ENCODE measurements around the gene CUL9.

Gene CUL9

DNA sequence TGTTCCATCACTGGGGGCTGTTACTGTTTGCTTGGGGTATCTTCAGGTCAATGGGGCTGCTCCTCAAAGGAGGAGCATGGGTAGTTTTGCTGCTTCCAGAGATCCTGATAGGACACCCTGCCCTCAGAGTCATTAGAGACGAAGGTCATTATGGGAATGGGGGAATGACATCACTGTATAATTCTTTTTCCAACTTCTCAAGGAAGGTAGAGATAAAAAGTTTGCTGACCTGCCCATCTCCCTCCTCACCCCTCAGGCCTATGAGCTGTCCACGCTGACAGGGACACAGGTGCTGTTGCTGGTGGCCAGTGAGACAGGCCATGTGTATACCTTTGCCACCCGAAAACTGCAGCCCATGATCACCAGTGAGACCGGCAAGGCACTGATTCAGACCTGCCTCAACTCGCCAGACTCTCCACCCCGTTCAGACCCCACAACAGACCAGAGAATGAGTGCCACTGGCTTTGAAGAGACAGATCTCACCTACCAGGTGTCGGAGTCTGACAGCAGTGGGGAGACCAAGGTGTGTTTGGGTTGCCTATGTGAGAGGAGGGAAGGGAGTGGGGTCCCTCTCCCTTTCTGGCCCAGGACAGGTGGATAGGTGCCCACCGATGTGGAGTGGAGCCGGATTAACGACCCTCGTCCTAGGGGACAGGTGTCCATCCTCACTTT lies 8.3 kb upstream of the CUL9 start:
- DNase-seq, result no peak

DNA sequence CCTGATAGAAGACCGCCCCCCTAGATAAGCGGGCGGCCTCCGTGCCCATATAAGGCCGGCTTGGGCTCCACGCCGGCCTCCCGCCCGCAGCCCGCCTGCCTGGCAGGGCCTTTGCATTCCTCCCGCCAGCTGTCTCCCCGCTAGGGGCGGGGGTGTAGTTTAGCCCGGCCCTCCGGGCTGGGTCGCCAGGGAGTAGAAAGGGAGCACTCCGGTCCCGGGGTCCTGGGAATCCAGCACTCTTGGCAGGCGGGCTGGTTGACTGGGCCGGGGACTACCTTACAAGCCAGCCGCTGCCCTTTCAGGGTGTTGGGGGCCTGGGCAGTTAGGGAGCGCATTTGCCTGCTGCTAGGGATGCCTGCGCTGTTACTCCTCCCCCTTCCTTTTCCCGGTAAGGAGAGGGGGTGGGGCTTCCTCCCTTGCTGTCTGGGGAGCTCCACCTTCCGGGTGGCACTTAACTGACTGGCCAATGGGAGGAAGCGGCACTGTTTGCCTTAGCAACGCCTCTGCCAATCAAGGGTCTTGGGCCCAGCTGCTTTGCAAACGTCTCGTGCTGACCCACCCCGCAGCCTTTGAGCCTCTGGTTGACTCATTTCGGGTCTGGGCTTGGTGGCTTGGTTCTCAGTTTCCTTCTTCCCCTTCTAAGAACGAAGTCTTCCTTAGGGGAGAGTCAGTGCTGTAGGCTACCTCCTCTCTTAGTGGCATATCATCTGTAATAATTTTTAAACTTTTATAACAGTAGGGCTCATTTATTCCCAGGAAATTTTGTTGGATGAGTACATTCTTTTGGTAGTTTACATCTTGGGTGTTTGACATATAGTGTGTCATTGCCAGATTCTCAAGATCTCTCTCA lies 7.5 kb upstream of the CUL9 start:
- no peak for DNase-seq

DNA sequence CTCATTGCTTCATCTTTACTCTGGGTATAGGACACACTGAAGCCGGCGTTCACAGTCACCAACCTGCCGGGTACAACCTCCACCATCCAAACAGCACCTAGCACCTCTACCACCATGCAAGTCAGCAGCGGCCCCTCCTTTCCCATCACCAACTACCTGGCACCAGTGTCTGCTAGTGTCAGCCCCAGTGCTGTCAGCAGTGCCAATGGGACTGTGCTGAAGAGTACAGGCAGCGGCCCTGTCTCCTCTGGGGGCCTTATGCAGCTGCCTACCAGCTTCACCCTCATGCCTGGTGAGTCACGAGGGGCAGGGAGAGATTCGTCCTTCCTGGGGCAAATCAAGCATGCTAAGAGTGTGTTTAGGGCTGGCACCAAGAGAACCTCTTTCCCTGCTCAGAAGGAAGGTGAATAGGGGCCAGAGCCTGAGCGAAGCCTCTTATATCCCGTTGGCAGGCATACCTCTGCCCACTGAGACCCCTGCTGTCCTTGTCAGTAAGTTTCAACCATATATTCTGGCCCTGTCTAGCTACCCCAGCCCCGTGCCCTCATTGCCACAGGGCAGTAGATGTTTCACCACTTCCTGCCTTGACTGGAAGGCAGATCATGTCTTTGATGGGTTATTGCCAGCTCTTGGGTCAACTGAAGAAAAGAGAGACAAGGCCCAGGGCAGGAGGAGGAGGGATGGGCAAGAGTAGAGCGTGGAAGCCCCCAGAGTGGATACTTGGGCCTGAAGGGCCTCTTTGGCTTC lies 6.1 kb upstream of the CUL9 start:
- no peak for DNase-seq

DNA sequence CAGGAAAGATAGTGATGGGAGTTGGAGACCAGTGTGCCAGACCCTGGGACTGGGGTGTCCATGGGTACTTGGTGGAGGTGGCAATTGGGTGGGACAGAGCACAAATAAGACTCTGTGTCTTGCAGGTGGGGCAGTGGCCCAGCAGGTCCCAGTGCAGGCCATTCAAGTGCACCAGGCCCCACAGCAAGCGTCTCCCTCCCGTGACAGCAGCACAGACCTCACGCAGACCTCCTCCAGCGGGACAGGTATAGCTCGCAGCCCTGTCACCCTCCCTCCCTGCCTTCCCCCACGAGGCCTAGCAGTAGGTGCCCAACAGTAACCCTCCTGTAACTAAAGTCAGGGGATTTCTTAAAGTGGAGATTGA lies 5.6 kb upstream of the CUL9 start:
- no peak for DNase-seq

DNA sequence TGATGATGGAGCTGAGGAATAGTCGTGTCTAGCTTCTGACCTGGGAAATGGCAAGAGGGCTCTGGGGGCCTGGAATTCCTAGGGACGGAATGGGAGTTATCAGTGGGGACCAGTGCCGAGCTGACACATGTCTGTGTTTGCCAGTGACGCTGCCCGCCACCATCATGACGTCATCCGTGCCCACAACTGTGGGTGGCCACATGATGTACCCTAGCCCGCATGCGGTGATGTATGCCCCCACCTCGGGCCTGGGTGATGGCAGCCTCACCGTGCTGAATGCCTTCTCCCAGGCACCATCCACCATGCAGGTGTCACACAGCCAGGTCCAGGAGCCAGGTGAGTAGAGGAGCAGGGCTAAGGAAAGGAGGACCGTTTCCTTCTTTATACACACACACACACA lies 3.8 kb upstream of the CUL9 start:
- DNase-seq, result no peak

DNA sequence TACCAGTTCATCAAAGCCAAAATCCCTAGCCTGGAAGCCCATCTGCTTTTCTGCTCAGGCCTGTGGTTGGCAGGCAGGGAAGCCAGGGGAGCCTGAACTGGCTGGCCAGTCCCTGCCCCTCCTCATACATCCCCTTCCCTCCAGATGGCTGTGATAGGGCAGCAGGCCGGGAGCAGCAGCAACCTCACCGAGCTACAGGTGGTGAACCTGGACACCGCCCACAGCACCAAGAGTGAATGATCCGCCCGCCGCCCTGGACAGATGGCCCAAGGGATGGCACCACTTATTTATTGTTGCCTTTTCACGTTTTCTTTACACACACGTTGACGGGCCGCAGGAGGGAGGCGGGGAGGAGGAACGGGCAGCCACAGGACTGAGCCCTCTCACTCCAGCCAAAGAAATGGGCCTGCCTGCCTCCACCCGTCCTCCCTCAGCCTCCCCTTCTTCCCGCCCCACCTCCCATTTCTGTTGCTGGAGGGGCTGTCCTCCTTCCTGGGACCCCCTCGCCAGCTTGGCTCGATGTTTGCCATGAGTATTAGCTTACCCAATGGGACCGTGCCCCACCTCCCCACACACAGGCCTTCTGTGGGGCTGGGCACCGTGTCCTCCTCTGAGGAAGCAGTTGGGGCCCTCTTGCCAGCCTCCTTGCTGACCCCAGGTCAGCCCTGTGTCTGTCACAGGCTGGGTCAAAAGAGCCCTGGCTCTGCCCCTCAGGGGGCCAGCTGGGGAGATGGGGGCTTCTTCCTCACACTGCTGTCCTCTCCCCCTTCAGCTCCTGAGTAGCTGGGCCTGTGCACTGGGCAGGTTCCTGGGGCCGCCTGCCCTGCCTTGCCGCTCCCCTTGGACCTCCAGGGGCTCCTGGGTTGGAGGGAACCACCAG lies 2.8 kb upstream of the CUL9 start:
- DNase-seq, result no peak

DNA sequence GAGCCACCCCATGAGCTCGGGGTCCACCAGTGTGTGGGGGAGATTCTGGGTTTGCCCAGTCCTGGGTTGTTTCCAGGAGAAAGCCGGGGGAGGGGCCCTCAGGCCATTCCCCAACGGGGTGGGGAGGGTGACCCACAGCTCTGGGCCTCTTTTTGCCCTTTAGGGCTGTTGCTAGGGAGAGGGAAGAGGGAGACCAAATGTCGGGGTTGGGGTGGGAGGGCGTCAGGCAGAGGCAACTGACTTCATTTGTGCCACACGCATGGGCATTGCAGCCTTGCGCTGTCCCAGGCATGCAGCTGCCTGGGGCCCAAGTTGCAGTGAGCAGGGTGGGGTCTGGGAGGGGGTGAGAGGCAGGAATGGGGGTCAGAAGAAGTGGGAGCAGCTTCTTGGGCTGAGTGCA lies 1.9 kb upstream of the CUL9 start:
- DNase-seq, result no peak

DNA sequence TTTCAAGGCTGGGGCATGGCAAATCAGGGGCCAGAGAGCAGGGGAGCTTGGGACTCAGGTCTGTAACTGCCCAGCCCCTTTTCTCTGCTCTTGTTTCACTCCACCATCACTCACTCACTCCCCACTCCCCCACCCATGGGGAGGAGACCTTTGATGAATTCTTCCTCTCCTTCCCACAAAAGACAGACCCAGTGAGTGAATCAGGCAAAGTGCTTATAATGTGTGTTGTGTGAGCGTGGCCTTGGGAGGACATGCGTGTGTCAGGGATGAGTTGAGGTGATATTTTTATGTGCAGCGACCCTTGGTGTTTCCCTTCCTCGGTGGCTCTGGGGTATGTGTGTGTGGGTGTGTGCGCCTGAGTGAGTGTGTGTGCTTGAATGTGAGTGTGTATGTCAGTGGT lies 1.0 kb upstream of the CUL9 start:
- DNase-seq, result no peak

DNA sequence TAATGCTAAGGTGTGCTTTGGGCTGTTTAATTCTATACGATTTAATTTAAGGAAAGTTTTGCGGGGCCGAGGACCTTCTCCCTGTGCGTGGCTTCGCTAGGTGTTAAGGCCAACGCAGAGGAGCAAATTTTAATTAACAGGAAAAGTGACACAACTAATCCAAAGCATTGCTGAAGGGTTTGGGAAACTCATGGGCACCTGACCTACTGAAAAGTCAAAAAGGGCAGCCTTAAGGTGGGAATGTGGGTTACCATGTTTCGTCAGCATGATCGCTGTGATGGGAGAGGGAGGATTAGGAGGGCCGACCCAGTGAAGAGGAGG lies 415 bp upstream of the CUL9 start:
- no peak for DNase-seq

DNA sequence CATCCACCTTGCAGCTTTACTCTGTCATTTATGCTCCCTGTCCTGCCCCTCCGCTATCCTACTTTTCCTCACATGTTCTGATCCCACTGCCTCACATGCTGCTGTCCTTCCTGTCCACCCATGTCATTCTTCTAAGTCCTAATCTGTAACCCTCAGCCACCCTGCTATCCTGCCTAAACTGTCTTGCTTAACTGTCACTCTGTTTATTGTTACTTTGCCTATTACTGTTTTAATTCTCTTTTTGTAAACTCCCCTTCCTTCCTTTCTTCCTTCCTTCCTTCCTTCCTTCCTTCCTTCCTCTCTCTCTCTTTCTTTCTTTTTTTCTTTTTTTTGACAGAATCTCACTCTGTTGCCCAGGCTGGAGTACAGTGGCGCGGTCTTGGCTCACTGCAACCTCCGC lies 1.4 kb downstream of the CUL9 start:
- DNase-seq, result no peak

DNA sequence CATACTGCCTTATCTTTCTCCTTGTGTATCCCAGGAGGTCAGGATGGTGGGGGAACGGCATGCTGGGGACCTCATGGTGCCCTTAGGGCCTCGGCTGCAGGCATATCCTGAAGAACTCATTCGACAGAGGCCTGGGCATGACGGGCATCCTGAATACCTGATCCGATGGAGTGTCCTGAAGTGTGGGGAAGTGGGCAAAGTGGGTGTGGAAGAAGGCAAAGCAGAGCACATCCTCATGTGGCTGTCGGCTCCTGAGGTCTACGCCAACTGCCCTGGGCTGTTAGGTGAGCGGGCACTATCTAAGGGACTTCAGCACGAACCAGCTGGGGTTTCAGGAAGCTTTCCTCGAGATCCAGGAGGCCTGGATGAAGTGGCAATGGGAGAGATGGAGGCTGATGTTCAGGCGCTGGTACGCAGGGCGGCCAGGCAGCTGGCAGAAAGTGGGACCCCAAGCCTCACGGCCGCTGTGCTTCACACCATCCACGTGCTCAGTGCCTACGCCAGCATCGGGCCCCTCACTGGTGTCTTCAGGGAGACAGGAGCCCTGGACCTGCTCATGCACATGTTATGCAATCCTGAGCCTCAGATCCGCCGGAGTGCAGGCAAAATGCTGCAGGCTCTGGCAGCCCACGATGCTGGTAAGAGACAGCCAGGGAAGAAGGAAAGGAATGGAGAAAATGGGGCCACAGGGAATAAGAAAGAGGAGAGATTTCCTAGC lies 2.4 kb downstream of the CUL9 start:
- no peak for DNase-seq

DNA sequence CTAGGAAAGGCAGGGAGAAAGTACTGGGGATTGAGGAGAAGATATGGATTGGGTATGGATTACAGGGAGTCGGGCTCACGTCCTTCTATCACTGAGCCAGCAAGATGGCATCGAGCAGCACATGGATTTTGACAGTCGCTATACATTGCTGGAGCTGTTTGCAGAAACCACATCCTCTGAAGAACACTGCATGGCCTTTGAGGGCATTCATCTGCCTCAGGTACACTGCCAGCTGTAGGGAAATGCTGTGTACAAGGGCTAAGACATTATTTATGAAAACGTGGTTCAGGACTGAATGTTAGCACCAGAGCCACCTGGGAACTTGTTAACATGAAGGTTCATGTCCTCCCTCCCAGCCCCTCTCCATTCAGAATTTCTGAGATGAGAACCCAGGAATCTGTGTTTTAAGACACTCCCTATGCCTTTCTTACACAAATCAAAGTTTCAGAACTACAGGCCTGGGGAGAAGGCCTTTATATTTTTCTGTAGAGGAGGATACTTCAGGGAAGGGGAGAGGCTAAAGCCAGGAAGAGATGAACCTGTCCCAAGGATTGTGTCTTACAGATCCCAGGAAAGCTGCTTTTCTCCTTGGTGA lies 3.5 kb downstream of the CUL9 start:
- no peak for DNase-seq

DNA sequence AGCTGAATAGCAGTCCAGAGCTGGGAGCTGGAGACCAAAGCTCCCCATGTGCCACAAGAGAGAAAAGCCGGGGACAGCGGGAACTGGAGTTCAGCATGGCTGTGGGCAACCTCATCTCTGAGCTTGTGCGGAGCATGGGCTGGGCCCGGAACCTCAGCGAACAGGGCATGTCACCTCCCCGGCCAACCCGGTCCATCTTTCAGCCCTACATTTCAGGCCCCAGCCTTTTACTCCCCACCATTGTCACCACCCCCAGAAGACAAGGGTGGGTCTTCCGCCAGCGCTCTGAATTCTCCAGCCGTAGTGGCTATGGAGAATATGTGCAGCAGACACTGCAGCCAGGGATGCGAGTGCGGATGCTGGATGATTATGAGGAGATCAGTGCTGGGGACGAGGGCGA lies 4.0 kb downstream of the CUL9 start:
- no peak for DNase-seq

DNA sequence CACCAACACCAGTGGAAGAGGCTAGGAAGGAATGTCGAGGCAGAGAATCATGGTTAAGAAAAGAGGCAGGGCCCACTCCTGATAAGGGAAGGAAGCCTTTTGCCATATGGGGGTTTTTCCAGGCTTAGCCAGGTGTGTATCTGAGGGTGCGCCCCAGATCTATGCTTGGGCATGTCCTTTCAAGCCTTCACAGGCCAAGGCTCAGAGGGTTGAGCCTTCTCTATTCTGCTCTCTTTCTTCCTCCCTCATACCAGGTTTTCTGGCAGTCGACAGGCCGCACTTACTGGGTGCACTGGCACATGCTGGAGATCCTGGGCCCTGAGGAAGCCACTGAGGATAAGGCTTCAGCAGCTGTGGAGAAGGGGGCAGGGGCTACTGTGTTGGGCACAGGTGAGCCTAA lies 4.7 kb downstream of the CUL9 start:
- DNase-seq, result no peak

DNA sequence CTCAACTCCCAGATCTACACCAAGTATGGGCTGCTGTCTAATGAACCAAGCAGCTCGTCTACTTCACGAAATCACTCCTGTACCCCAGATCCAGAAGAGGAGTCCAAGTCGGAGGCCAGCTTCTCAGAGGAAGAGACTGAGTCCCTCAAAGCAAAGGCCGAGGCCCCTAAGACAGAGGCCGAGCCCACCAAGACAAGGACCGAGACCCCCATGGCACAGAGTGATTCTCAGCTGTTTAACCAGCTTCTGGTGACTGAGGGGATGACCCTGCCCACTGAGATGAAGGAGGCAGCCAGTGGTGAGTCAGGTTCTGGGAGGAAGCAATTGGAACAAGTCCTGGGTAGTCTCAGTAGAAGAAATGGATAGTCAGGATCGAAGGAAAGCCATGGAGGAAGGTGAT lies 5.8 kb downstream of the CUL9 start:
- DNase-seq, result no peak

DNA sequence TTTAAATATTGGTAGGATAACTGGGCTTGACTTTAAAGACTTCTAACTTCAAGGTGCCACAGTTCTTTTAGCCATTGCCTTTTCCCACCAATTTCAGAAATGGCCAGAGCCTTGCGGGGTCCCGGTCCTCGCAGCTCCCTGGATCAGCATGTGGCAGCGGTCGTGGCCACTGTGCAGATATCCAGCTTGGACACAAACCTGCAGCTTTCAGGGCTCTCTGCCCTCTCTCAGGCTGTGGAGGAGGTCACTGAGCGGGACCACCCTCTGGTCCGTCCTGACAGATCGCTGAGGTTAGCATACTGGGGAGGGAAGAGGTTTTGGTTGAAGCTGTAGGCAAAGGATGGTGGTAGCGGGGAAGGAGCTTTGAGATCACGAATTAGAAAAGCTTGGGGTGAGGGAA lies 6.4 kb downstream of the CUL9 start:
- DNase-seq, result no peak

DNA sequence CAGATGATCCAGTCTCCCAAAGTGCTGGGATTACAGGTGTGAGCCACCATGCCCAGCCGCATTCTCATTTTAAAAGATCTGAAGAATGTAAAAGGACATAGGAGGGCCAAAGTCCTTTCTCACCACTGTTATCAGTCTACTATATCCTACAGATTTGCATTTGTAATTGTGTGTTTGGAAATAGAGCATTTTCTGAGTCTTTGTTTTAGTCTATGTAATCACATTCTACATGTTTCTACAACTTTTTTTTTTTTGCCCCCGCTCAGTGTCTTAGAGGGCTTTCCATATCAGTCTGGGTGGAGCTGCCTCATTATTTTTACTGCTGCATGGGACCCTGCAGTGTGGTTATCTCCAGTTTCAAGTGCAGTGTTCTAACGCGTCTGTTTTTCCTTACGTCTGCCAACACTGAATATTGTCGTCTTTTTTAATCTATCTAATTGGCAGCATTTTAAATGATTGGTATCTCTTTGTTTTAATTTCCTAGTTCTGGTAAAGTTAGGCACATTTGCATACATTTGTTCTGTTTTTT lies 7.8 kb downstream of the CUL9 start:
- DNase-seq, result no peak

DNA sequence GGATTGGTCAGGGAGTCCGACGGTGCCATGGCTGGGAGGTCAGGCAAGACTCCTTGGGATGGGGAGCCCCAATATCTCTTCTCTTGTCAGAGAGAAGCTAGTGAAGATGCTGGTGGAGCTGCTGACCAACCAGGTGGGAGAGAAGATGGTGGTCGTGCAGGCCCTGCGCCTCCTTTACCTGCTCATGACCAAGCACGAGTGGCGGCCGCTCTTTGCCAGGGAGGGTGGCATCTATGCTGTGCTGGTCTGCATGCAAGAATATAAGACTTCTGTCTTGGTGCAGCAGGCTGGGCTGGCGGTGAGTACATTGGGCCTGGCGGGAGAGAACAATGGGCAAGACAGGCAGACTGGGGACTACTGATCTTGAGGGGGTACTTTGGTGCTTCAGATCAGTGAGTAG lies 10.9 kb downstream of the CUL9 start:
- no peak for DNase-seq

DNA sequence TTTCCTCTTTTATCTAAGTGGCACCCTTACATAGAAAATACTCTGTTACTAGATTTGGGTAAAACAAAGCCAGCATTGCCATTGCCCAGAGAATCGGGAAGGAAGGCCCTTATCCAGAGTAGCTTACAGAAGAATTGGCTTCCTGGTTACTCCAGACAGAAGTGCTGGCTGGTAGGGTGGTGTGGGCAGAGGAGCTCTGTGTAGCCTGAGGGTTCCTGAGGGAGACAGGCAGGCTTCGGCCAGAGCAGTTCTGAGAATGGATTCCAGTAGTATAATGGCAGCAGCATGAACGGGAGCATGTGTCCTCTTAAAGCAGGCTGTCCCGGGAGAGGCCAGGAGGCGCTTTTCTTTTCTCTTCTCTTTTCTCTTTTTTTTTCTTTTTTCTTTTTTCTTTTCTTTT lies 11.9 kb downstream of the CUL9 start:
- no peak for DNase-seq

DNA sequence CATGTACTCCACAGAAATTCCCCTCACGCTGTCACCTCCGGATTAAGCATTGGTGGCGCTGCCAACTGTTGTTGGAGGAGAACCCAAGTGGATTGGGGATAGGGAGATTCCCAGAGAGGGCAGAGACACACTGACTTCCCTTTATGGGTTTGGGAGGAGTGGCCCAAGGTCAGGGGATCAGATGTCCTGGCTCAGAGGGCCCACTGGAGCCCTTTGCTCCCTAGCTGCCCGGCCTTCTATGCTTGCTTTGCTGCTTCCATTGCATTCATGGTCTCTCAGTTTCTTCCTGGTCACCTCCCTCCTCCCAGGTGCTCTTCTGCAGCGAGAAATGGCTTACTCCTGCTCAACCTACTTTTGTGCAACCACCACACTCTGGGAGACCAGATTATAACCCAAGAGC lies 14.3 kb downstream of the CUL9 start:
- no peak for DNase-seq

DNA sequence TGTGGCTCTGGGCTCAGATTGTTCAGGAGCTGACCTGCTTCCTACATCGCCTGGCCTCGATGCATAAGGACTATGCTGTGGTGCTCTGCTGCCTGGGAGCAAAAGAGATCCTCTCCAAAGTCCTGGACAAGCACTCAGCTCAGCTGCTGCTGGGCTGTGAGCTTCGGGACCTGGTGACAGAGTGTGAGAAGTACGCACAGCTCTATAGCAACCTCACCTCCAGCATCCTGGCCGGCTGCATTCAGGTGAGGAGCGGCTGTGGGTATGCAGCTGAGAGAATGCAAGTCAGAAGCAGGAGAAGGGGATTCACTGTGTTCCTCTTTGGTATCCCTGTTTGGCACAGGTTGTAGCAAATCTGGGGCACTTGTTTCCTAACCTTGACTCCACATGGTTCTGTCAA lies 17.9 kb downstream of the CUL9 start:
- DNase-seq, result no peak

DNA sequence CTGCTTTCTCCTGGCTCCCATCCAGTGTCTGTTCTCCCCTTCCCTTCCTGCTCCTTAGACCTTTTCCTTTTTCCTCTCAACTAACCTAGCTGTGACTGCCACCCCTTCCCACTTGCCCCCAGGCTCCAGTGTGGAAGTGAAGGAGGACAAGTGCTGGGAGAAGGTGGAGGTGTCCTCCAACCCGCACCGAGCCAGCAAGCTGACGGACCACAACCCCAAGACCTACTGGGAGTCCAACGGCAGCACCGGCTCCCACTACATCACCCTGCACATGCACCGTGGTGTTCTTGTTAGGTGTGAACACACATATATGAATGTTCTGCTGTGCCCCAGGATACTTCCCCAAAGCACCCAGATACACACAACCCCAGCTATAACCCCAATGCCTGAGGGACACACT lies 18.5 kb downstream of the CUL9 start:
- DNase-seq, result no peak
